Spleen (tissue), 11 donors: ENCODE results near the gene GYG2. TPM values are rescaled to one million over a fixed set of nuclear protein-coding genes. Genes with fewer than 3 reads are reported as not detected.
A peak's percentile ranks its signal among the peaks of the same experiment; 100 is the strongest.

ENCODE experiments used
- DNase-seq: peaks from one replicate; pipeline ENCODE4 v3.0.0-alpha.2; 2020
- H3K27ac ChIP-seq, 8 donors: fragments of 200-600 bp; sonication (generic) in 7 of 8; 1 replicate in 4 of 8; 2 replicates in 4 of 8; pipeline versions ENCODE4 v1.5.0 to v1.8.0; 2016 to 2021; ENCODE audit warnings: inconsistent platforms in 4 of 8, mild to moderate bottlenecking in 4 of 8, moderate library complexity in 1 of 8
- H3K27me3 ChIP-seq, 7 donors: fragments of 200-600 bp; sonication (generic) in 6 of 7; replicated peaks in 1 of 7; 1 replicate in 4 of 7; 2 replicates in 3 of 7; pipeline versions ENCODE4 v1.5.0 to v1.8.0; 2016 to 2021; ENCODE audit warnings: inconsistent platforms in 3 of 7, mild to moderate bottlenecking in 1 of 7
- H3K36me3 ChIP-seq, 6 donors: fragments of 200-600 bp; sonication (generic) in 5 of 6; 1 replicate in 4 of 6; 2 replicates in 2 of 6; pipeline versions ENCODE4 v1.5.0 to v1.8.0; 2016 to 2021; ENCODE audit warnings: inconsistent platforms in 2 of 6
- H3K4me1 ChIP-seq, 6 donors: fragments of 200-600 bp; sonication (generic) in 5 of 6; 1 replicate in 3 of 6; 2 replicates in 3 of 6; pipeline versions ENCODE4 v1.5.0 to v1.8.0; 2016 to 2021; ENCODE audit warnings: inconsistent platforms in 3 of 6
- H3K4me3 ChIP-seq, 8 donors: fragments of 200-600 bp; sonication (generic) in 7 of 8; 1 replicate in 4 of 8; 2 replicates in 4 of 8; pipeline versions ENCODE4 v1.5.0 to v1.8.0; 2016 to 2021; ENCODE audit warnings: inconsistent platforms in 4 of 8, mild to moderate bottlenecking in 4 of 8, moderate library complexity in 2 of 8
- H3K9me3 ChIP-seq, 8 donors: fragments of 200-600 bp; sonication (generic) in 7 of 8; 1 replicate in 4 of 8; 2 replicates in 4 of 8; pipeline versions ENCODE4 v1.5.0 to v1.8.0; 2016 to 2021; ENCODE audit warnings: inconsistent platforms in 4 of 8
- CTCF ChIP-seq, 11 experiments: fragments of 200-600 bp in 7 of 11; fragments of 450-650 bp in 4 of 11; sonication (generic) in 4 of 11; IDR thresholded peaks in 8 of 11; conservative IDR thresholded peaks in 3 of 11; 1 replicate in 7 of 11; 2 replicates in 4 of 11; pipeline versions ENCODE4 v1.4.0 to v1.8.0; 2016 to 2021; ENCODE audit warnings: antibody characterized with exemption in 11 of 11, inconsistent platforms in 4 of 11, mild to moderate bottlenecking in 1 of 11
- POLR2A ChIP-seq, 3 donors: fragments of 450-650 bp; IDR thresholded peaks; one replicate each; pipeline ENCODE4 v1.5.1; 2017; ENCODE audit warnings: antibody characterized with exemption in 3 of 3, mild to moderate bottlenecking in 1 of 3
- POLR2AphosphoS5 ChIP-seq, 3 donors: sonication (generic); formaldehyde crosslinking; IDR thresholded peaks; one replicate each; pipeline ENCODE4 v1.5.1; 2017; ENCODE audit warnings: antibody characterized with exemption in 3 of 3
- WGBS, 5 donors: extraction: QIAGEN DNeasy Blood & Tissue Kit in 3 of 5; methylation state at CpG; one replicate each; pipeline versions ENCODE4 v1.1.5 to v1.1.7; 2013 to 2018; 5-methylcytosine and 5-hydroxymethylcytosine counted together
- intact Hi-C: fragments of 100-400 bp; cut with DNase I; formaldehyde crosslinking; loops from one replicate; pipeline ENCODE4 v1.15.0; 2023; ENCODE audit warnings: low total_unique reads
- polyA plus RNA-seq, 3 donors: library from polyadenylated mRNA; stranded (reverse); fragments of 200-250 nt; gene quantifications; one replicate each; pipeline ENCODE4 v1.2.1, GENCODE V29; 2013
- total RNA-seq, 7 donors: library from RNA; depleted of rRNA in 3 of 7; stranded (reverse); fragments of >200 nt in 3 of 7; fragmentation: NEBNext Ultra II Directional in 4 of 7; extraction: Animal tissue kit (Norgen Biotek cat#: 25700) in 4 of 7; gene quantifications; one replicate each; pipeline versions ENCODE4 v1.1.0 to v1.2.1, GENCODE V29; 2016 to 2021
- donor health status: healthy with polysubstance abuse.
- donor health status: DM: no; HTN: no; CAD: no; lungs with moderate emphysema.
- donor health status: DM: no; HTN: no; CAD: no.
- donor health status: Bipolar disorder and iron deficiency.
- donor health status: healthy.
- donor health status: DM: no; HTN: no; CAD: no.
- donor health status: DM: yes; HTN: yes; CAD: no.

GYG2 gene
- total and polyA plus RNA-seq, 10 donors, result 0.22 to 0.92 (median 0.35) TPM; not detected in 2

- Histone ChIP-seq H3K36me3 (no peaks in the 10 kb centered on the region), H3K4me3 (no peak overlapping the region), H3K27ac (no peak overlapping the region), H3K27me3 (no peaks in the 10 kb centered on the region), H3K4me1 (no peaks in the 10 kb centered on the region), H3K9me3 (peaks cover 0 to 15% (median 1%) of the 10 kb centered on the region in 8 donors)
- no peak for DNase-seq
- 80 to 97% (median 87%) methylated on average over 5 of the region's 5 CpGs for WGBS, 5 donors
- intact Hi-C loops, result no loop called here
- TF ChIP-seq POLR2A (IDR thresholded peaks at IDR 0.05), result no peak
- TF ChIP-seq CTCF (IDR thresholded peaks at IDR 0.05 in 8 of 11, conservative IDR thresholded peaks at IDR 0.05 in 3 of 11), result no peak
- TF ChIP-seq POLR2AphosphoS5 (IDR thresholded peaks at IDR 0.05), result no peak
Measured at GRCh38 chrX:2874222-2875135, 45.7 kb downstream of the GYG2 start.

- 90 to 96% (median 93%) methylated on average over 3 of the region's 3 CpGs for WGBS, 5 donors
- no peak for DNase-seq
- no peak for TF ChIP-seq POLR2AphosphoS5 (IDR thresholded peaks at IDR 0.05)
- TF ChIP-seq CTCF (IDR thresholded peaks at IDR 0.05 in 8 of 11, conservative IDR thresholded peaks at IDR 0.05 in 3 of 11), result no peak
- TF ChIP-seq POLR2A (IDR thresholded peaks at IDR 0.05), result no peak
- H3K27ac ChIP-seq, result no peak overlapping the region
- intact Hi-C loops, result no loop called here
- no peak overlapping the region for H3K4me3 ChIP-seq
- no peaks in the 10 kb centered on the region for H3K27me3 ChIP-seq
- no peaks in the 10 kb centered on the region for H3K36me3 ChIP-seq
- peaks cover 0 to 12% (median 1%) of the 10 kb centered on the region in 8 donors for H3K9me3 ChIP-seq
- no peaks in the 10 kb centered on the region for H3K4me1 ChIP-seq
Measured at GRCh38 chrX:2875136-2875481, 46.4 kb downstream of the GYG2 start.

- H3K4me1 ChIP-seq, result no peaks in the 10 kb centered on the region
- H3K4me3 ChIP-seq, result no peak overlapping the region
- WGBS, 5 donors, result 72 to 93% (median 80%) methylated on average over 6 of the region's 6 CpGs
- intact Hi-C loops, result no loop called here
- TF ChIP-seq CTCF (IDR thresholded peaks at IDR 0.05 in 8 of 11, conservative IDR thresholded peaks at IDR 0.05 in 3 of 11) (peak in 5 of 11 experiments; percentile 14 to 46 (median 33)), POLR2AphosphoS5 (IDR thresholded peaks at IDR 0.05) (no peak)
- peaks cover 0 to 4% (median 0%) of the 10 kb centered on the region in 8 donors for H3K9me3 ChIP-seq
- H3K27ac ChIP-seq, result no peak overlapping the region
- H3K36me3 ChIP-seq, result no peaks in the 10 kb centered on the region
- H3K27me3 ChIP-seq, result no peaks in the 10 kb centered on the region
- no peak for DNase-seq
Measured at GRCh38 chrX:2875798-2876399, 47.2 kb downstream of the GYG2 start.

- H3K36me3 ChIP-seq, result no peaks in the 10 kb centered on the region
- no peaks in the 10 kb centered on the region for H3K9me3 ChIP-seq
- no peak for DNase-seq
- TF ChIP-seq CTCF (IDR thresholded peaks at IDR 0.05 in 8 of 11, conservative IDR thresholded peaks at IDR 0.05 in 3 of 11), result no peak
- TF ChIP-seq POLR2AphosphoS5 (IDR thresholded peaks at IDR 0.05), result no peak
- no peak for TF ChIP-seq POLR2A (IDR thresholded peaks at IDR 0.05)
- 68 to 85% (median 74%) methylated on average over 2 of the region's 2 CpGs for WGBS, 5 donors
- intact Hi-C loops, result no loop called here
- no peaks in the 10 kb centered on the region for H3K27me3 ChIP-seq
- no peak overlapping the region for H3K27ac ChIP-seq
- H3K4me3 ChIP-seq, result no peak overlapping the region
- no peaks in the 10 kb centered on the region for H3K4me1 ChIP-seq
Measured at GRCh38 chrX:2878563-2878962, 49.8 kb downstream of the GYG2 start.
